B cell (primary cell): ENCODE data around the gene TMEM45B. TPM values are rescaled to one million over a fixed set of nuclear protein-coding genes. Genes with fewer than 3 reads are reported as not detected.

Source experiments
- ATAC-seq: fragments of 200-7000 bp; cut with Tn5 transposase; one replicate; pipeline ENCODE4 v1.10.0; 2021; ENCODE audit warnings: low read depth, mild to moderate bottlenecking, moderate number of reproducible peaks, moderate library complexity
- CTCF ChIA-PET: fragments of 350-600 bp; sonication (Branson Sonifier 250); formaldehyde crosslinking; loops from one replicate; lab custom pipeline; 2021; ENCODE audit warnings: antibody characterized with exemption, inconsistent platforms; lab: Charles Lee
- POLR2A ChIA-PET: fragments of 350-600 bp; sonication (Branson Sonifier 250); formaldehyde crosslinking; loops from one replicate; lab custom pipeline; 2021; ENCODE audit warnings: antibody characterized with exemption; lab: Charles Lee
- DNase-seq: peaks from one replicate; pipeline ENCODE4 v3.0.0; 2013
- H2AFZ ChIP-seq: 2 replicates; pipeline ENCODE4 v1.6.1; 2012; ENCODE audit warnings: mild to moderate bottlenecking, low read depth, low read length; ENCODE audit not compliant: insufficient read depth, poor library complexity, severe bottlenecking
- H3K27ac ChIP-seq, 2 donors: 1 replicate in 1 of 2; 2 replicates in 1 of 2; pipeline ENCODE4 v1.5.1; 2012 to 2013; ENCODE audit warnings: low read length in 2 of 2, mild to moderate bottlenecking in 2 of 2, moderate library complexity in 1 of 2
- H3K27me3 ChIP-seq, 4 experiments: fragments of 200-600 bp in 1 of 4; sonication (generic) in 1 of 4; replicated peaks in 1 of 4; 1 replicate in 2 of 4; 2 replicates in 2 of 4; pipeline versions ENCODE4 v1.6.1 to v1.7.0; 2013 to 2016; ENCODE audit warnings: low read length in 3 of 4, mild to moderate bottlenecking in 2 of 4, mixed read lengths in 1 of 4, moderate library complexity in 1 of 4; ENCODE audit not compliant: insufficient read depth in 4 of 4, control insufficient read depth in 3 of 4; ENCODE audit errors: control extremely low read depth in 1 of 4
- H3K36me3 ChIP-seq, 2 experiments: replicated peaks in 1 of 2; 1 replicate in 1 of 2; 2 replicates in 1 of 2; pipeline versions ENCODE4 v1.6.1 to v1.7.1; 2013; ENCODE audit warnings: low read length in 1 of 2; ENCODE audit not compliant: insufficient read depth in 2 of 2, control insufficient read depth in 1 of 2; ENCODE audit errors: control extremely low read depth in 1 of 2, extremely low read depth in 1 of 2
- H3K4me1 ChIP-seq, 2 donors: fragments of 200-600 bp in 1 of 2; sonication (generic) in 1 of 2; 1 replicate in 1 of 2; 2 replicates in 1 of 2; pipeline versions ENCODE4 v1.5.1 to v1.6.1; 2013 to 2017; ENCODE audit warnings: low read length in 2 of 2; ENCODE audit not compliant: control insufficient read depth in 2 of 2, insufficient read depth in 2 of 2
- H3K4me2 ChIP-seq: replicated peaks from 2 replicates; pipeline ENCODE3; 2012; ENCODE audit warnings: mild to moderate bottlenecking, low read depth, low read length; ENCODE audit not compliant: poor library complexity, severe bottlenecking
- H3K4me3 ChIP-seq, 5 experiments: fragments of 200-600 bp in 1 of 5; sonication (generic) in 1 of 5; 1 replicate in 3 of 5; 2 replicates in 2 of 5; pipeline versions ENCODE4 v1.5.1 to v1.7.0; 2011 to 2016; ENCODE audit warnings: low read length in 4 of 5, mild to moderate bottlenecking in 4 of 5, low read depth in 2 of 5, control low read depth in 1 of 5, moderate library complexity in 1 of 5; ENCODE audit not compliant: insufficient read depth in 1 of 5; ENCODE audit errors: control extremely low read depth in 1 of 5, extremely low read depth in 1 of 5
- H3K79me2 ChIP-seq: fragments of 200-600 bp; sonication (generic); one replicate; pipeline ENCODE4 v1.6.0; 2016; ENCODE audit warnings: low read length; ENCODE audit not compliant: control insufficient read depth, insufficient read depth
- H3K9ac ChIP-seq: fragments of 200-600 bp; sonication (generic); 2 replicates; pipeline ENCODE4 v1.6.1; 2017; ENCODE audit warnings: mild to moderate bottlenecking, low read length, moderate library complexity
- H3K9me3 ChIP-seq, 3 donors: one replicate each; pipeline versions ENCODE4 v1.6.1 to v1.7.1; 2013; ENCODE audit warnings: low read length in 2 of 3; ENCODE audit not compliant: control insufficient read depth in 2 of 3, insufficient read depth in 1 of 3; ENCODE audit errors: control extremely low read depth in 1 of 3
- H4K20me1 ChIP-seq: 2 replicates; pipeline ENCODE4 v1.6.0; 2012; ENCODE audit warnings: mild to moderate bottlenecking, low read length; ENCODE audit not compliant: insufficient read depth, control insufficient read depth, poor library complexity, severe bottlenecking
- H3K27ac Mint-ChIP-seq: one replicate; pipeline ENCODE4 v1.8.0; 2021; ENCODE audit warnings: mixed read lengths
- H3K27me3 Mint-ChIP-seq: one replicate; pipeline ENCODE4 v1.8.0; 2021; ENCODE audit warnings: mixed read lengths
- H3K4me1 Mint-ChIP-seq: one replicate; pipeline ENCODE4 v1.8.0; 2021; ENCODE audit warnings: mixed read lengths
- H3K4me3 Mint-ChIP-seq: one replicate; pipeline ENCODE4 v1.8.0; 2021; ENCODE audit warnings: mixed read lengths
- H3K9me3 Mint-ChIP-seq: one replicate; pipeline ENCODE4 v1.8.0; 2022; ENCODE audit warnings: mixed read lengths; ENCODE audit not compliant: insufficient read depth
- EZH2 ChIP-seq: IDR thresholded peaks from 2 replicates; pipeline ENCODE4 v1.6.1; 2012; ENCODE audit warnings: borderline replicate concordance, low read depth, mild to moderate bottlenecking, moderate library complexity, low read length; ENCODE audit not compliant: insufficient read depth, poor library complexity, severe bottlenecking
- WGBS: methylation state at CpG from one replicate; pipeline ENCODE4 v1.1.5; 2013; ENCODE audit warnings: missing lambda C conversion rate; ENCODE audit not compliant: insufficient coverage; 5-methylcytosine and 5-hydroxymethylcytosine counted together
- intact Hi-C: fragments of 100-400 bp; cut with micrococcal nuclease; formaldehyde crosslinking; loops from one replicate; pipeline ENCODE4 v1.10.0; 2022
- polyA plus RNA-seq: library from polyadenylated mRNA; depleted of rRNA; stranded (reverse); fragments of >200 nt; gene quantifications from 2 replicates; pipeline ENCODE4 v1.2.3, GENCODE V29; 2012
- small RNA-seq: library from RNA; depleted of rRNA; stranded (forward); fragments of <200 nt; gene quantifications from one replicate; pipeline ENCODE3, GENCODE V24; 2012; ENCODE audit warnings: low replicate concordance, low read depth; ENCODE audit not compliant: insufficient read length
- total RNA-seq, 2 donors: library from RNA; stranded (reverse); fragments of 120-200 nt in 1 of 2; gene quantifications; 1 replicate in 1 of 2; 2 replicates in 1 of 2; pipeline versions ENCODE4 v1.2.3 to v1.2.4, GENCODE V29; 2013 to 2022
- TF ChIP-seq, protein P1 (sequence below): fragments of 200-600 bp; IDR thresholded peaks from one replicate; pipeline ENCODE4 v1.8.0; 2022; ENCODE audit warnings: antibody characterized with exemption, mild to moderate bottlenecking

TMEM45B gene
- total and polyA plus RNA-seq, 2 donors (not counting 1 experiment from before 2014, with no cell fraction given), result not detected

DNA sequence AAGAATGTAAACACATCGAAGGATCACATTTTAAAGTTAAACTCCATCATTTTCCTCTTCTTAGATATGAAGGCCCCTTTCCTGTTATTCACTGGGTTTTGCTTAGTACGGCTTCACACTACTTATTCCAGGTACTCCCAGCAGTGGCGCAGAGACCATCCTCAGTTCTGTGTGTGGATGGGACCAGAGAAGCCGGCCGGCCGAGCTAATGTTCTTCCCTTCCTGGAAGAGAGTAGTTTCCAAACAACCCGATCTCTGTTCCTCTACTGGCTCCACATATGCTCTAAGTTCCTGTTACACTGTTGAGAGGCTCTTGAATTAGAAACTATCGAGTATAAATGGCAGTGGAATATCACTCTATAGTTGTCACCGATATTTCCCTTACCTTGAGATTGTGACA, 80.4 kb downstream of the TMEM45B start:
- no peak for TF ChIP-seq EZH2
- no peaks in the 10 kb centered on the region for H3K27me3 Mint-ChIP-seq
- H2AFZ ChIP-seq, result peak overlapping the region; percentile 88
- peaks cover 2 to 15% of the 10 kb centered on the region in 2 experiments for H3K36me3 ChIP-seq
- H3K4me3 Mint-ChIP-seq, result peak overlapping the region; percentile 92
- POLR2A ChIA-PET, result no interaction called here
- H3K9me3 Mint-ChIP-seq, result no peaks in the 10 kb centered on the region
- CTCF ChIA-PET, result interaction anchor here (3.0 kb wide), 1 partner anchor 236 kb away, joined by 16 read pairs; no protein-coding TSS in a partner anchor
- no peaks in the 10 kb centered on the region for H3K9me3 ChIP-seq
- no peak for DNase-seq
- peak overlapping the region; percentile 82 for H3K27ac Mint-ChIP-seq
- H3K27ac ChIP-seq, result no peak overlapping the region
- no peaks in the 10 kb centered on the region for H3K27me3 ChIP-seq
- H3K79me2 ChIP-seq, result peaks cover 28% of the 10 kb centered on the region
- intact Hi-C loops, result no loop called here
- no peaks in the 10 kb centered on the region for H4K20me1 ChIP-seq
- H3K9ac ChIP-seq, result peak overlapping the region; percentile 71
- peak overlapping the region; percentile 76 for H3K4me2 ChIP-seq
- peaks cover 22% of the 10 kb centered on the region for H3K4me1 Mint-ChIP-seq
- WGBS, result 50% methylated on average over 1 of the region's 9 CpGs
- H3K4me1 ChIP-seq, result peaks cover 10 to 14% of the 10 kb centered on the region in 2 donors
- no peak for ATAC-seq
- H3K4me3 ChIP-seq, result peak overlapping the region; percentile 61 to 92 (median 79)

DNA sequence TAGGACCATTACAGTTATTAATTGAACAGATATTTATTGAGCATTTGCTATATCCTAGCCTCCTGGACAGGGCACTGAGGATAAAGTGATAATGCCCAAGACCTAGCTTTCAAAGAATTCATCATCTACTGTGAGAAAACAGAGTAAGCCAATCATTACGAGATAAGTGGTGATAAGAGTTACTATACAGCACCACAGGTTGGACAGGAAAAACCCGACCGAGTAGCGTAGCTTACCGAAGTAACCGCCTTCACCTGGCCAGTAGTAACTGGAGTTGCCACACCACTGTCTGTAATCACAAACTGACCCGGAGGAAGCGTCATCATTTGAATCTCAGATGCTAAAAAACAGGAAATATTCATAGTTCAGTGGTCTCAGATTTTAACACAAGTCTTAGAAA, 89.8 kb downstream of the TMEM45B start:
- Histone ChIP-seq H3K4me3 (no peak overlapping the region), H3K36me3 (peaks cover 3 to 29% of the 10 kb centered on the region in 2 experiments), H2AFZ (no peak overlapping the region), H3K9me3 (no peaks in the 10 kb centered on the region), H3K9ac (no peak overlapping the region), H3K27ac (no peak overlapping the region), H4K20me1 (no peaks in the 10 kb centered on the region), H3K4me1 (no peaks in the 10 kb centered on the region), H3K4me2 (no peak overlapping the region), H3K27me3 (no peaks in the 10 kb centered on the region), H3K79me2 (no peaks in the 10 kb centered on the region)
- CTCF ChIA-PET, result interaction anchor here (1.4 kb wide), 1 partner anchor 227 kb away, joined by 6 read pairs; no protein-coding TSS in a partner anchor
- Mint-ChIP-seq H3K27me3 (no peaks in the 10 kb centered on the region), H3K4me3 (no peak overlapping the region), H3K27ac (no peak overlapping the region), H3K9me3 (no peaks in the 10 kb centered on the region), H3K4me1 (no peaks in the 10 kb centered on the region)
- intact Hi-C loops, result no loop called here
- WGBS, result no CpG with 5 or more reads among the region's 8 CpGs
- POLR2A ChIA-PET, result no interaction called here
- TF ChIP-seq, protein P1, sequence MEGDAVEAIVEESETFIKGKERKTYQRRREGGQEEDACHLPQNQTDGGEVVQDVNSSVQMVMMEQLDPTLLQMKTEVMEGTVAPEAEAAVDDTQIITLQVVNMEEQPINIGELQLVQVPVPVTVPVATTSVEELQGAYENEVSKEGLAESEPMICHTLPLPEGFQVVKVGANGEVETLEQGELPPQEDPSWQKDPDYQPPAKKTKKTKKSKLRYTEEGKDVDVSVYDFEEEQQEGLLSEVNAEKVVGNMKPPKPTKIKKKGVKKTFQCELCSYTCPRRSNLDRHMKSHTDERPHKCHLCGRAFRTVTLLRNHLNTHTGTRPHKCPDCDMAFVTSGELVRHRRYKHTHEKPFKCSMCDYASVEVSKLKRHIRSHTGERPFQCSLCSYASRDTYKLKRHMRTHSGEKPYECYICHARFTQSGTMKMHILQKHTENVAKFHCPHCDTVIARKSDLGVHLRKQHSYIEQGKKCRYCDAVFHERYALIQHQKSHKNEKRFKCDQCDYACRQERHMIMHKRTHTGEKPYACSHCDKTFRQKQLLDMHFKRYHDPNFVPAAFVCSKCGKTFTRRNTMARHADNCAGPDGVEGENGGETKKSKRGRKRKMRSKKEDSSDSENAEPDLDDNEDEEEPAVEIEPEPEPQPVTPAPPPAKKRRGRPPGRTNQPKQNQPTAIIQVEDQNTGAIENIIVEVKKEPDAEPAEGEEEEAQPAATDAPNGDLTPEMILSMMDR, result no peak
- no peak for TF ChIP-seq EZH2
- DNase-seq (no peak), ATAC-seq (no peak)

Small RNAs within 50 kb of the gene (small RNA-seq; reads per million reads assigned to genes)
- not detected for gene AP003327.1

Other genes with a start within 250 kb of the TMEM45B start
- gene NFRKB, start 79.7 kb downstream of the TMEM45B start, total RNA-seq, result 36.9 and 40.4 TPM in 2 replicates
- gene NFRKB, start 79.7 kb downstream of the TMEM45B start, polyA plus RNA-seq, result 28.2 and 30.4 TPM in 2 replicates
- 17.5 and 18.1 TPM in 2 replicates for gene PRDM10, start 187.0 kb downstream of the TMEM45B start, total RNA-seq
- gene PRDM10, start 187.0 kb downstream of the TMEM45B start, polyA plus RNA-seq, result 4.5 and 7.8 TPM in 2 replicates